Measurements from ENCODE around the gene SYT8.
"Not testable (repeated sequence)": the region's sequence is repeated elsewhere in the genome, so short reads cannot be mapped to it uniquely, and the experiment has no call there.

Gene SYT8

GRCh38 chr11:1872267-1872985 is 37.6 kb downstream of the SYT8 start:
- no peak overlapping the region for H2AFZ ChIP-seq (ENCODE audit: low read depth)
- H3K4me1 ChIP-seq (ENCODE audit: low read depth, poor library complexity, severe bottlenecking) = no peaks in the 10 kb centered on the region
- H3K36me3 ChIP-seq (ENCODE audit: insufficient read depth) = no peaks in the 10 kb centered on the region
- H3K4me2 ChIP-seq = no peak overlapping the region
- no peaks in the 10 kb centered on the region for H3K79me2 ChIP-seq (ENCODE audit: insufficient read depth, low read depth)
- no peaks in the 10 kb centered on the region for H4K20me1 ChIP-seq (ENCODE audit: insufficient read depth)
- H3K9ac ChIP-seq = no peak overlapping the region
- peaks cover 85% of the 10 kb centered on the region for H3K27me3 ChIP-seq (ENCODE audit: insufficient read depth, low read depth)
- H3K27ac ChIP-seq = no peak overlapping the region
- H3K4me3 ChIP-seq (IDR thresholded peaks at IDR 0.05; ENCODE audit: insufficient read depth, low read depth, low read length) = no peak overlapping the region
- no peak for TF ChIP-seq CTCF (conservative IDR thresholded peaks at IDR 0.05; ENCODE audit: low read depth, low read length)

DNA sequence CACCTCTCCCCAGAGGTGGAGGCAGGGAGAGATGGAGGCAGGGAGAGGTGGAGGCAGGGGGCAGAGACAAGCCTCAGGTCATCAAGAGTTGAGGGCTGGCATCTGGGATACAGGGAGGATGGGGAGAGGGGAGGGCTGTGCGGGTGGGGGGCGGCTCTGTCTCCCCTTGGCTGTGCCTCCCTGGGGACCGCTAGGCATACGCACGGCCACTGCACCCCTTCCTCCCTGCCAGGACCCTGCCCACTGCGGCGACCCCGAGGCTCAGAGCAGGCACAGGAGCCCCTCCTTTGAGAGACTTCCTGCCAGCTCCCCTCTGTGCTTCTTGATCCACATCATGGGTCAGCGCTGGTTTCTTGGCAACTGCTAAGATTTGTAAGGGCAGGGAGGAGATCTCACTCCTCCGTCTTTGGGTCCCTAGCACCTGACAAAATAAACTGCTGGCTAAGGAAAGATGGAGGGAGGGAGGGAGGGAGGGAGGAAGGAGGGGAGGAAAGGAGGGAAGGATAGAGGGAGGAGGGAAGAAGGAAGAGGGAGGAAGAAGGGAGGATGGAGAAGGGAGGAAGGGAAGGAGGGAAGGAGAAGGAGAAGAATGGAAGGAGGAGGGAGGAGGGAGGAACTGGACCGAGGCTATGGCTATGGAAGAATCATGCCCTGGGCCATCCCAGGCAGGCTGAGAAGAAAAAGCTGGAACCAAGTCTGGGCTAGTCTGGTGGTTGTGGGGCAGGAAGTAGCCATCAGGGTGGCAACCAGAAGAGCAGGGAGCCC is 38.4 kb downstream of the SYT8 start:
- no peak overlapping the region for H2AFZ ChIP-seq (ENCODE audit: low read depth)
- TF ChIP-seq CTCF (conservative IDR thresholded peaks at IDR 0.05; ENCODE audit: low read depth, low read length) = no peak
- H3K27me3 ChIP-seq (ENCODE audit: insufficient read depth, low read depth) = peaks cover 86% of the 10 kb centered on the region
- no peaks in the 10 kb centered on the region for H3K36me3 ChIP-seq (ENCODE audit: insufficient read depth)
- no peak overlapping the region for H3K9ac ChIP-seq
- H4K20me1 ChIP-seq (ENCODE audit: insufficient read depth) = no peaks in the 10 kb centered on the region
- no peak overlapping the region for H3K4me3 ChIP-seq (IDR thresholded peaks at IDR 0.05; ENCODE audit: insufficient read depth, low read depth, low read length)
- H3K27ac ChIP-seq = no peak overlapping the region
- H3K79me2 ChIP-seq (ENCODE audit: insufficient read depth, low read depth) = no peaks in the 10 kb centered on the region
- no peak overlapping the region for H3K4me2 ChIP-seq
- no peaks in the 10 kb centered on the region for H3K4me1 ChIP-seq (ENCODE audit: low read depth, poor library complexity, severe bottlenecking)

- not testable (repeated sequence) for H3K4me3 ChIP-seq (IDR thresholded peaks at IDR 0.05; ENCODE audit: insufficient read depth, low read depth, low read length); H3K79me2 ChIP-seq (ENCODE audit: insufficient read depth, low read depth); H4K20me1 ChIP-seq (ENCODE audit: insufficient read depth); H2AFZ ChIP-seq (ENCODE audit: low read depth); H3K9ac ChIP-seq; H3K4me2 ChIP-seq; H3K4me1 ChIP-seq (ENCODE audit: low read depth, poor library complexity, severe bottlenecking); H3K36me3 ChIP-seq (ENCODE audit: insufficient read depth); H3K27ac ChIP-seq
- H3K27me3 ChIP-seq (ENCODE audit: insufficient read depth, low read depth) = peaks cover 86% of the 10 kb centered on the region
These were observed 39.0 kb downstream of the SYT8 start for GRCh38 chr11:1873813-1874150.

- not testable (repeated sequence) for H3K4me1 ChIP-seq (ENCODE audit: low read depth, poor library complexity, severe bottlenecking); H4K20me1 ChIP-seq (ENCODE audit: insufficient read depth); H3K9ac ChIP-seq; H2AFZ ChIP-seq (ENCODE audit: low read depth); H3K4me2 ChIP-seq; H3K79me2 ChIP-seq (ENCODE audit: insufficient read depth, low read depth); H3K27ac ChIP-seq; H3K36me3 ChIP-seq (ENCODE audit: insufficient read depth); H3K4me3 ChIP-seq (IDR thresholded peaks at IDR 0.05; ENCODE audit: insufficient read depth, low read depth, low read length)
- H3K27me3 ChIP-seq (ENCODE audit: insufficient read depth, low read depth) = peaks cover 86% of the 10 kb centered on the region
These were observed 39.8 kb downstream of the SYT8 start for GRCh38 chr11:1874441-1875092.

GRCh38 chr11:1875093-1875850 is 40.5 kb downstream of the SYT8 start:
- TF ChIP-seq CTCF (conservative IDR thresholded peaks at IDR 0.05; ENCODE audit: low read depth, low read length) = no peak
- no peak overlapping the region for H3K9ac ChIP-seq
- no peaks in the 10 kb centered on the region for H3K4me1 ChIP-seq (ENCODE audit: low read depth, poor library complexity, severe bottlenecking)
- H3K36me3 ChIP-seq (ENCODE audit: insufficient read depth) = no peaks in the 10 kb centered on the region
- peaks cover 85% of the 10 kb centered on the region for H3K27me3 ChIP-seq (ENCODE audit: insufficient read depth, low read depth)
- no peak overlapping the region for H3K4me3 ChIP-seq (IDR thresholded peaks at IDR 0.05; ENCODE audit: insufficient read depth, low read depth, low read length)
- no peak overlapping the region for H3K27ac ChIP-seq
- no peak overlapping the region for H2AFZ ChIP-seq (ENCODE audit: low read depth)
- no peaks in the 10 kb centered on the region for H3K79me2 ChIP-seq (ENCODE audit: insufficient read depth, low read depth)
- no peaks in the 10 kb centered on the region for H4K20me1 ChIP-seq (ENCODE audit: insufficient read depth)
- H3K4me2 ChIP-seq = no peak overlapping the region

DNA sequence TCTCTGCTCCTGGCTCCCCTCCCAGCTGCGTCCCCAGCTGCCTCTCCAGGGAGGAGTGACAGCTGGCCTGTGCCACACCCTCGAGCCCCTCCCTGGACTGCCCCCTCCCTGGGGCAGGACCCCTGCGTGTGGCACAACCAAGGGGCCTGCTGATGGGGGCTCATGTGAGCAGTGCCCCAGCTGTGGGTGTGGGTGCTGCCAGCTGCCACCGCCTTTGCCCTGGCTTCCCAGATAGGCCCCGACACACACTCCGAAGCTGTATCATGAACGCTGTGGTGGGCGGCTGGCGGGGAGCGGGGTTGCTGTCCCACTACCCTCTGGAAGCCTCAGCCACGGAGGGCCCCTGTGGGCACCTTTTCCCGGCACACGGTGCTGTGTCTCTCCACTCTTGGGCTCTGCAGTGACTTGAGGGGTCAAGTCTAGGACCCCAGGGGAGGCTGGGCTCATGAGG is 41.1 kb downstream of the SYT8 start:
- peaks cover 85% of the 10 kb centered on the region for H3K27me3 ChIP-seq (ENCODE audit: insufficient read depth, low read depth)
- H4K20me1 ChIP-seq (ENCODE audit: insufficient read depth); H3K79me2 ChIP-seq (ENCODE audit: insufficient read depth, low read depth); H3K4me2 ChIP-seq; H3K9ac ChIP-seq; H3K27ac ChIP-seq; H3K36me3 ChIP-seq (ENCODE audit: insufficient read depth); H3K4me1 ChIP-seq (ENCODE audit: low read depth, poor library complexity, severe bottlenecking); H3K4me3 ChIP-seq (IDR thresholded peaks at IDR 0.05; ENCODE audit: insufficient read depth, low read depth, low read length); H2AFZ ChIP-seq (ENCODE audit: low read depth): not testable (repeated sequence)
